GM19238 (cell line): ENCODE results near the gene MIGA1.
"Not testable (repeated sequence)": the region's sequence is repeated elsewhere in the genome, so short reads cannot be mapped to it uniquely, and the experiment has no call there.

Experiments
- DNase-seq: peaks from one replicate; pipeline ENCODE4 v3.0.0; 2011; ENCODE audit warnings: low spot score; ENCODE audit not compliant: insufficient read length

Gene MIGA1

DNA sequence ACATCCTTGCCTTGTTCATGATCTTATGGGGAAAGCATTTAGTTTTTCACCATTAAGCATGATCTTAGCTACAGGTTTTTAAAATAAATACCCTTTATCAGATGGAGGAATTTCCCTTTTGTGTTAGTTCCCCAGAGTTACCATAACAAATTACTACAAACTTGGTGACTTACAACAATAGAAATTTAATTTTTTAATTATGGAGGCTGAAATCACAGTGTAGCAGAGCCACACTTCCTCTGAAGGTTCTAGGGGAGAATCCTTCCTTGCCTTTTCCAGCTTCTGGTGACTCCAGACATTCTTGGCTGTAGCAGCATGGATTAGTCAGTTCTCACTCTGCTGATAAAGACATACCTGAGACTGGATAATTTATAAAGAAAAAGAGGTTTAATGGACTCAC, 18.5 kb downstream of the MIGA1 start:
- DNase-seq: no peak

GRCh38 chr1:77802026-77802425, 22.6 kb downstream of the MIGA1 start:
- DNase-seq: no peak

- no peak for DNase-seq
These were observed 23.9 kb downstream of the MIGA1 start for GRCh38 chr1:77803371-77803770.

DNA sequence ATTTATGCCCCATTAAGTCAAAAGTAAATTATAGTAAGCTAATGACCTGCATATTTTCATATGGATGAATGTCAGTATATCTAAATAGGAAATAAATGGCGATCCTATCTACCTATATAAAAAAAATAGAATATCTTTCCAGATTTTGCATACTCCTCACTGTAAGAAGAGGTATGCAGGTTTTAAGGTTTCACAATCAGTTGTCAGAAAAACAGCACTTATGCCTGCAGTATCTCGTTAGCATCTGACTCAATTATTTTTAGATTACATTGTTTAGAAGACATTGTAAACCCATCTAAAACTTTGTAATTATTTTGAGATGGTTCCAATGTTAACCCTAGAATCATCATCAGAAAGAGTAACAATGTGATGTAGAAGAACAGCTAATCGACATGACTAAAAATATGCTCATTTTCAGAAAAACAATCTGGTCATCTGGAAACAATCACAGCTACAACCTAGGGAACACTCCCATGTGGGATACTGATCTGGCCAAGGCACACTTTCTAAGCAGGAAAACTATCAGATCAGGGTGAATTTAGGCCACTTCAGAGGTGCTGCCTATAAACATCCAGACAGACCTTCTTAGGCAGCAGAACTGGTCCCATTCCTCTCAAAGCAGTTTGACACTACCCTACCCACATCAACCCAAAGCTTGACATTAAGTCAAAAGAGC, 30.5 kb downstream of the MIGA1 start:
- DNase-seq: not testable (repeated sequence)

- not testable (repeated sequence) for DNase-seq
These were observed 32.1 kb downstream of the MIGA1 start for GRCh38 chr1:77811589-77811988.

DNA sequence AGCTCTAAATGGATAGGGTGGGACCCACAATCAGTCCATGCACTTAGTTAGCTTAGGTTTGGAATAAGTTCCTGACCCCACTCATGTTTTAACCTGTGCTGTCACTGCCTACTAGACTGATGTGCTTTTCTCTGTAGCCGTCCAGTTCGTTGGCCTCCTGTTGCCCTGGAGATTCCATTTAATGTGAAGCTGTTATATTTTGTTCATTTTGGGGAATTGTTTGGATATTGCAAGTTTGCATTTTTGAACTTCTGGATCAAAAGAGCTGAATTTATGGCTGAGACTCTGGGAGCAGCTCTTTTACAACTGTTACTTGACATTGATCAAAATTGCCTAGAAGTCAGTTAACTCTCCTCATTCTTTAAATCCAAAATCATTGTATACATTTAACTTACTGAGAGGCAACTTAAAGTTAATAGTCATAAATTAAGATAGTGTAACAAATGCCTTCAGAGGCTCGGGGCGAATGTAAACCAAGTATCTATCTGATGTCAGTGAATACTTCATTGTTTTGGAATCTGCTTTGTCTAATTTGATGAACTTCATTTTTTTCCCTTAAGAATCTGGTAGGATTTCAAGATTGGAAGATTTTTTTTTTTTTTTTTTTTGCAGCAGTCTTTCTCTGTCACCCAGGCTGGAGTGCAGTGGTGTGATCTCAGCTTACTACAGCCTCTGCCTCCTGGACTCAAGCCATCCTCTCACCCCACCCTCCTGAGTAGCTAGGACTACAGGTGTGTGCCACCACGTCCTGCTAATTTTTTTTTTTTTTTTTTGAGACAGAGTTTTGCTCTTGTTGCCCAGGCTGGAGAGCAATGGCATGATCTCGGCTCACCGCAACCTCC, 38.1 kb downstream of the MIGA1 start:
- no peak for DNase-seq

- no peak for DNase-seq
These were observed 40.7 kb downstream of the MIGA1 start for GRCh38 chr1:77820121-77820520.

- no peak for DNase-seq
These were observed 44.6 kb downstream of the MIGA1 start for GRCh38 chr1:77824079-77824478.

- no peak for DNase-seq
These were observed 45.2 kb downstream of the MIGA1 start for GRCh38 chr1:77824694-77825093.

- no peak for DNase-seq
These were observed 45.8 kb downstream of the MIGA1 start for GRCh38 chr1:77825131-77825709.

DNA sequence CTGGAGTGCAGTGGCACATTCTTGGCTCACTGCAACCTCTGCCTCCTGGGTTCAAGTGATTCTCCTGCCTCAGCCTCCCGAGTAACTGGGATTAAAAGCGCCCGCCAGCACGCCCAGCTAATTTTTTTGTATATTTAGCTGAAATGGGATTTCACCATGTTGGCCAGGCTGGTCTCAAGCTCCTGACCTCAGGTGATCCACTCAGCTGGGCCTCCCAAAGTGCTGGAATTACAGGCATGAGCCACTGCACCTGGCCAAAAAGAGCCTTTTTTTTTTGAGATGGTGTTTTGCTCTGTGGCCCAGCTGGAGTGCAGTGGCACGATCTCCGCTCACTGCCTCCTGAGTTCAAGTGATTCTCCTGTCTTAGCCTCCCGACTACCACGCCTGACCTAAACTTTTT, 47.4 kb downstream of the MIGA1 start:
- DNase-seq: not testable (repeated sequence)

- no peak for DNase-seq
These were observed 48.6 kb downstream of the MIGA1 start for GRCh38 chr1:77828098-77828497.

DNA sequence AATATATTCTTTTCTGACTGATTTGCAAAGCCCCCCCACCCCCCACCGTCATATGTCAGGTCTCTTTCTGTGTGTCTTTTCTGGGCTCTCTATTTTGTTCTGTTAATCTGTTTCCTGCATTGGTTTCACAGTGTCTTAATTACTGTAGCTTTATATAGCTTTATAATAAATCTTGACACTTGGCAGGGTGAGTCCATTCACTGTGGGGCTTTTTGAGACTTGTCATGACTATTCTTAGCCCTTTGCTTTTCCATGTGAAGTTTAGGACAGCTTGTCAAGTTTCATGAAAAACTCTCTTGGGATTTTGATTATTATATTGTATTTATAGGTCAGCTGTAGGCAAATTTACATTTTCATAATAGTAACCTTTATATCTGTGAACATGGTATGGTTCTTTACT, 50.4 kb downstream of the MIGA1 start:
- DNase-seq: no peak

DNA sequence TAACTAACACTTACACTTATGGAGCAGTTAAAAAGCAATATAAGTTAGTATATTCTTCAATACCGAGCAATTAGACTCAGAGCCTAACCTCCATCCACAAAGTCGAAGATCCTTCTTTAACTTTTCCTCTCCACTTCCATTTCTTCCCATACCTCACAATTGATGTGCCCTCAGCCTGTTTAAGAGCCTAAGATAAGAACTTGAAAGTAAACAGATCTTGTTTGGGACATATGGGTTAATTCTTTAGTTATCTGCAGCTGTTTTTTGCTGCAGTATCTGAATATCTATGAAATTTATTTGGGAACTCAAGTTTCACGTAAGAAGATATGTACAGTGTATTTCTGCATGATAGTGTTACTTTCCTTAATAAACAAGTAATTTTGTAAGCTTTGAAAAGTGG, 51.5 kb downstream of the MIGA1 start:
- DNase-seq: no peak

- DNase-seq: no peak
These were observed 52.1 kb downstream of the MIGA1 start for GRCh38 chr1:77831566-77831965.

- DNase-seq: no peak
These were observed 52.7 kb downstream of the MIGA1 start for GRCh38 chr1:77831976-77832711.

DNA sequence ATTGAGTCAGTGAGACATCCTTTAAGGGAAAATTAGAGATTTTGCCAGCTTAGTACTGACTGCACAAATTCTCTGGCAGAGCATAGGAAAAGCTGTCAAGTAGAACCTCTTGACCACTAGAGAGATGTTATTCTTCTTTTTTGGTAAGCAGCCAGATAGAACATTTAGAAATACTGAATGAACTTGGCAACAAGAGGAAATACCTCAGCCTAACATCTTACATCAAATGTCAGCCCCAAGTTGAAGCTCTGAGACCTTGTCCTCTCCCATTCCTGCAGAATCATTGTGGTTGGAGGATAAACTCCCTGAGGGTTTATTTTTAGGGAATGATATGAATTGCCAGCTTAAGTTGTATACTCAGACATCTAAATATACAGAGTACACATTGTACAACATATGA, 53.5 kb downstream of the MIGA1 start:
- no peak for DNase-seq

DNA sequence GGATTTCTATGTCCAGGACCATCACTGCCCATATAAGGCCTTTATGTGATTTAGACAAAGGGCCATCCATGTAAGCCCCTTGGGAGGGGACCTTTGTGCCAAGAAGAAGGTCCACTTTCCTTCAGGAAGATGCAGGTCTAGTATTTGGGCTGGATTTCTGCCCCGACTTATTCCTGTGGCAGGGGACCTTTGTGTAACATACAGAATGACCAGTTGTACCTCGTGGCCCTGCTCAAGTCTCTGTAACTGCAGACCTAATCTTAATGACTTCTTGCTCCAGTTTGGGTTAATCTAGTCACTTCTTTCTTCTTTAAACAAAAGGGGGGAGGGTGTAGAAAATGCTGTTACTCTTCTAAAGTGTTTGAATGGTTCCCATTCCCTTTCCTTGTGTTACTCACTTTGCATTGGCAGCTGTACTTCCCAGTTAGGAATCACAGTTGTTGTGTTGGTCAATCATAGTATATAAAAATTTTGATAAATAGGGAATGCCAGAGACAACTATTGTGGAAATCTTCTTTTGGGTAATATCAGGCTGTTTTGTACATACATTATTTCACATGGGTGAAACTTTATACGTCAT, 54.2 kb downstream of the MIGA1 start:
- DNase-seq: no peak

GRCh38 chr1:77834771-77835334, 55.4 kb downstream of the MIGA1 start:
- no peak for DNase-seq

DNA sequence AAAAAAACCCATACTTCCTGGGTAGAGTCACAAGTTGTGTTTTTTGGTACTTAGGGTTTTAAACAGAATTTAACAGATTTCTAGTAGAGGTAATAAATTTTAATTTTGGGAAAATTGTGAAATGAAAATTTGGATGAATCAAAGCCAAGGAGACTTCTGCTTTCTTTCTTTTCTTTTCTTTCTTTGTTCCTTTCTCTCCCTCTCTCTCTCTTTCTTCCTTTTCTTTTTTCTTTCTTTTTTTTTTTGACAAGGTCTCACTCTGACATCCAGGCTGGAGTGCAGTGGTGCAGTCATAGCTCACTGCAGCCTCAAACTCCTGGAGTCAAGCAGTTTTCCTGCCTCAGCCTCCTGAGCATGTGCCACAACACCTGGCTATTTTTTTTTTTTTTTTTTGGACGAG, 62.1 kb downstream of the MIGA1 start:
- no peak for DNase-seq

DNA sequence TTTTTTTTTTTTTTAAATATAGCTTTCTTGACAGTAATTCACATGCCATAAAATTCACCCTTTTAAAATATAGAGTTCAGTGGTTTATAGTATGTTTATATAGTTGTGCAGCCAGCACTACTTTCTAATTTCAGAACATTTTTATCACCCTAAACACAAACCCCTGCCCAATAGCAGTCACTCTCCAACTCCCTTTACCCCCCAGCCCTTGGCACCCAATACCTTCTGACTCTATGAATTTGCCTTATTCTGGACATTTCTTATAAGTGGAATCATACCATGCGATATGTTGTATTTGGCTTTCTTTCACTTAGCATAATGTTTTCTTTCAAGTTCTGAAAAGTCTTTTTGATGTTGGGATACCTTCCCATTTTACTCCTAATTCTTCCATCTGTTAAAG, 66.5 kb downstream of the MIGA1 start:
- no peak for DNase-seq
